NCI-H2227 (cell line): Measurements from ENCODE around the gene UBXN6.

Experiments
- DNase-seq: peaks from one replicate; lab custom pipeline; 2025; ENCODE audit not compliant: unreplicated experiment; lab: John Stamatoyannopoulos, UW

UBXN6 gene

GRCh38 chr19:4443188-4443587, 14.4 kb downstream of the UBXN6 start:
- DNase-seq: no peak

- no peak for DNase-seq
Observed at GRCh38 chr19:4442819-4443146, 14.8 kb downstream of the UBXN6 start.

- DNase-seq: no peak
Observed at GRCh38 chr19:4441994-4442818, 15.4 kb downstream of the UBXN6 start.

GRCh38 chr19:4439243-4439642, 18.4 kb downstream of the UBXN6 start:
- DNase-seq: no peak

- DNase-seq: no peak
Observed at GRCh38 chr19:4437103-4437502, 20.5 kb downstream of the UBXN6 start.

GRCh38 chr19:4436231-4436630, 21.4 kb downstream of the UBXN6 start:
- no peak for DNase-seq

GRCh38 chr19:4434391-4434790, 23.2 kb downstream of the UBXN6 start:
- DNase-seq: no peak

GRCh38 chr19:4432918-4433506, 24.6 kb downstream of the UBXN6 start:
- no peak for DNase-seq

- no peak for DNase-seq
Observed at GRCh38 chr19:4431808-4432674, 25.6 kb downstream of the UBXN6 start.

GRCh38 chr19:4431296-4431695, 26.3 kb downstream of the UBXN6 start:
- DNase-seq: no peak

GRCh38 chr19:4430760-4431159, 26.8 kb downstream of the UBXN6 start:
- no peak for DNase-seq

GRCh38 chr19:4429771-4430171, 27.8 kb downstream of the UBXN6 start:
- no peak for DNase-seq

GRCh38 chr19:4429256-4429655, 28.3 kb downstream of the UBXN6 start:
- no peak for DNase-seq

GRCh38 chr19:4428326-4428975, 29.1 kb downstream of the UBXN6 start:
- DNase-seq: no peak

GRCh38 chr19:4425537-4425936, 32.1 kb downstream of the UBXN6 start:
- DNase-seq: no peak

- no peak for DNase-seq
Observed at GRCh38 chr19:4423416-4424126, 34.0 kb downstream of the UBXN6 start.

GRCh38 chr19:4416268-4416667, 41.3 kb downstream of the UBXN6 start:
- DNase-seq: no peak

GRCh38 chr19:4415352-4415751, 42.2 kb downstream of the UBXN6 start:
- no peak for DNase-seq

GRCh38 chr19:4414800-4415321, 42.7 kb downstream of the UBXN6 start:
- no peak for DNase-seq

- no peak for DNase-seq
Observed at GRCh38 chr19:4414144-4414799, 43.3 kb downstream of the UBXN6 start.
